ENCODE data around the gene TAS2R19. TPM values are rescaled to one million over a fixed set of nuclear protein-coding genes. Genes with fewer than 3 reads are reported as not detected.

The TAS2R19 gene
- total RNA-seq, 1 experiment from 2014 or later = 1.4 TPM

DNA sequence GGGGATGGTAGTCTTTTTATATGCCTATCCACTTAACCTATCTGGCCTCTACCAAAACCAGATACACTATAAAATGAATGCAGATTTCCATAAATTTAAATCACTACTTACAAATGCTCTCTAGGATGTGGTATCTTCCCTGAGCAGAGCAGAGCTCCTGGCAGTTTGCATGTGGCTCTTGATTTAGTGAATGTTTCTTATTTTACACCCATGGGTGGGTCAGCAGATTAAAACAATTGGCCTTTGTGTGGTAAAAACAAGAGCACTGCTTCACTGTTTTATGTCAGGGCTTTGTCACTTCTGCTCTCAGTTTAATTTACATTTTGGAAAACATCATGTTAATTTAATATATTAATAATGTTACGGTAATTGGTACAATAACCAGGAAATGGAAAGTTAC, 5.5 kb downstream of the TAS2R19 start:
- ChIA-PET CTCF (interaction anchor here (1.5 kb wide), 1 partner anchor 9 kb away, joined by 4 read pairs; no protein-coding TSS in a partner anchor), POLR2A (no interaction called here)
- TF ChIP-seq RELA (CRISPR knock-in tag; IDR thresholded peaks at IDR 0.05; ENCODE audit: borderline replicate concordance) (no peak), ZNF532 (CRISPR knock-in tag; IDR thresholded peaks at IDR 0.05; ENCODE audit: borderline replicate concordance) (no peak), ZNF317 (CRISPR knock-in tag; IDR thresholded peaks at IDR 0.05; ENCODE audit: borderline replicate concordance, low read depth) (no peak), FOXP1 (CRISPR knock-in tag; IDR thresholded peaks at IDR 0.05; ENCODE audit: borderline replicate concordance) (no peak), ZNF219 (CRISPR knock-in tag; IDR thresholded peaks at IDR 0.05; ENCODE audit: borderline replicate concordance) (no peak), GRHL2 (CRISPR knock-in tag; IDR thresholded peaks at IDR 0.05; ENCODE audit: insufficient replicate concordance, severe bottlenecking) (no peak), ELF4 (CRISPR knock-in tag; IDR thresholded peaks at IDR 0.05; ENCODE audit: low read depth) (no peak), ZNF263 (CRISPR knock-in tag; IDR thresholded peaks at IDR 0.05; ENCODE audit: low read depth) (no peak), PREB (CRISPR knock-in tag; IDR thresholded peaks at IDR 0.05; ENCODE audit: borderline replicate concordance) (no peak), ERG (CRISPR knock-in tag; IDR thresholded peaks at IDR 0.05) (no peak)
- TF ChIP-seq, protein P1, sequence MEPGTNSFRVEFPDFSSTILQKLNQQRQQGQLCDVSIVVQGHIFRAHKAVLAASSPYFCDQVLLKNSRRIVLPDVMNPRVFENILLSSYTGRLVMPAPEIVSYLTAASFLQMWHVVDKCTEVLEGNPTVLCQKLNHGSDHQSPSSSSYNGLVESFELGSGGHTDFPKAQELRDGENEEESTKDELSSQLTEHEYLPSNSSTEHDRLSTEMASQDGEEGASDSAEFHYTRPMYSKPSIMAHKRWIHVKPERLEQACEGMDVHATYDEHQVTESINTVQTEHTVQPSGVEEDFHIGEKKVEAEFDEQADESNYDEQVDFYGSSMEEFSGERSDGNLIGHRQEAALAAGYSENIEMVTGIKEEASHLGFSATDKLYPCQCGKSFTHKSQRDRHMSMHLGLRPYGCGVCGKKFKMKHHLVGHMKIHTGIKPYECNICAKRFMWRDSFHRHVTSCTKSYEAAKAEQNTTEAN (CRISPR knock-in tag; IDR thresholded peaks at IDR 0.05) = no peak
- TF ChIP-seq, protein P2, sequence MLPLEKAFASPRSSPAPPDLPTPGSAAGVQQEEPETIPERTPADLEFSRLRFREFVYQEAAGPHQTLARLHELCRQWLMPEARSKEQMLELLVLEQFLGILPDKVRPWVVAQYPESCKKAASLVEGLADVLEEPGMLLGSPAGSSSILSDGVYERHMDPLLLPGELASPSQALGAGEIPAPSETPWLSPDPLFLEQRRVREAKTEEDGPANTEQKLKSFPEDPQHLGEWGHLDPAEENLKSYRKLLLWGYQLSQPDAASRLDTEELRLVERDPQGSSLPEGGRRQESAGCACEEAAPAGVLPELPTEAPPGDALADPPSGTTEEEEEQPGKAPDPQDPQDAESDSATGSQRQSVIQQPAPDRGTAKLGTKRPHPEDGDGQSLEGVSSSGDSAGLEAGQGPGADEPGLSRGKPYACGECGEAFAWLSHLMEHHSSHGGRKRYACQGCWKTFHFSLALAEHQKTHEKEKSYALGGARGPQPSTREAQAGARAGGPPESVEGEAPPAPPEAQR (CRISPR knock-in tag; IDR thresholded peaks at IDR 0.05) = no peak
- ATAC-seq = no peak
- DNase-seq (ENCODE audit: low spot score) = no peak
- Mint-ChIP-seq H3K9me3 (no peaks in the 10 kb centered on the region), H3K4me3 (no peak overlapping the region), H3K4me1 (peaks cover 8% of the 10 kb centered on the region), H3K27ac (no peak overlapping the region), H3K27me3 (ENCODE audit: low read depth) (no peaks in the 10 kb centered on the region), H3K36me3 (no peaks in the 10 kb centered on the region; the same call in 1 of the 2 replicates)

GRCh38 chr12:11015775-11016430, 6.5 kb downstream of the TAS2R19 start:
- H3K36me3 Mint-ChIP-seq = no peaks in the 10 kb centered on the region; the same call in 1 of the 2 replicates
- no peak for ATAC-seq
- TF ChIP-seq E2F1 (CRISPR knock-in tag; IDR thresholded peaks at IDR 0.05) = no peak
- no peak for TF ChIP-seq ZNF532 (CRISPR knock-in tag; IDR thresholded peaks at IDR 0.05; ENCODE audit: borderline replicate concordance)
- no peak for TF ChIP-seq TEAD1 (CRISPR knock-in tag; IDR thresholded peaks at IDR 0.05)
- no peak for TF ChIP-seq KAT7 (CRISPR knock-in tag; IDR thresholded peaks at IDR 0.05; ENCODE audit: borderline replicate concordance)
- no peak overlapping the region for H3K4me3 Mint-ChIP-seq
- no peak for DNase-seq (ENCODE audit: low spot score)
- POLR2A ChIA-PET = no interaction called here
- no peaks in the 10 kb centered on the region for H3K9me3 Mint-ChIP-seq
- peaks cover 8% of the 10 kb centered on the region for H3K4me1 Mint-ChIP-seq
- no peaks in the 10 kb centered on the region for H3K27me3 Mint-ChIP-seq (ENCODE audit: low read depth)
- no peak overlapping the region for H3K27ac Mint-ChIP-seq
- CTCF ChIA-PET = no interaction called here

Data from WTC11 (cell line).